CD4-positive, CD25-positive, alpha-beta regulatory T cell (primary cell): ENCODE data around the gene PROX1. TPM values are rescaled to one million over a fixed set of nuclear protein-coding genes. Genes with fewer than 3 reads are reported as not detected.

ENCODE experiments used
- ATAC-seq, 2 donors: fragments of 150-1000 bp; cut with Tn5 transposase; one replicate each; pipeline ENCODE4 v1.10.0; 2021; ENCODE audit warnings: low read depth in 2 of 2, moderate number of reproducible peaks in 2 of 2, moderate library complexity in 1 of 2
- DNase-seq, 3 donors: peaks; one replicate each; pipeline versions ENCODE4 v3.0.0 to v3.0.0-alpha.2; 2012 to 2022; ENCODE audit warnings: mixed read lengths in 1 of 3
- H3K27ac ChIP-seq: one replicate; pipeline ENCODE4 v1.7.0; 2013; ENCODE audit warnings: mild to moderate bottlenecking, low read length; ENCODE audit not compliant: insufficient read depth, poor library complexity, severe bottlenecking
- H3K27me3 ChIP-seq: one replicate; pipeline ENCODE4 v1.7.0; 2013; ENCODE audit warnings: low read length; ENCODE audit not compliant: control insufficient read depth, insufficient read depth
- H3K36me3 ChIP-seq: one replicate; pipeline ENCODE4 v1.7.0; 2013; ENCODE audit warnings: mild to moderate bottlenecking, low read length, moderate library complexity; ENCODE audit not compliant: control insufficient read depth, insufficient read depth
- H3K4me1 ChIP-seq: 2 replicates; pipeline ENCODE4 v1.7.0; 2013; ENCODE audit warnings: mild to moderate bottlenecking, low read length; ENCODE audit not compliant: insufficient read depth, control insufficient read depth, poor library complexity, severe bottlenecking
- H3K4me3 ChIP-seq: one replicate; pipeline ENCODE4 v1.7.0; 2013; ENCODE audit warnings: low read depth, mild to moderate bottlenecking, low read length, moderate library complexity
- H3K9me3 ChIP-seq, 2 experiments: 1 replicate in 1 of 2; 2 replicates in 1 of 2; pipeline ENCODE4 v1.7.0; 2013; ENCODE audit warnings: low read length in 2 of 2, mild to moderate bottlenecking in 1 of 2, moderate library complexity in 1 of 2; ENCODE audit not compliant: control insufficient read depth in 2 of 2
- H3K27ac Mint-ChIP-seq, 3 donors: one replicate each; pipeline ENCODE4 v1.8.0; 2020 to 2022; ENCODE audit warnings: mild to moderate bottlenecking in 3 of 3, mixed read lengths in 3 of 3, moderate library complexity in 2 of 3
- H3K27me3 Mint-ChIP-seq: one replicate; pipeline ENCODE4 v1.8.0; 2022; ENCODE audit warnings: mild to moderate bottlenecking, mixed read lengths
- H3K36me3 Mint-ChIP-seq: one replicate; pipeline ENCODE4 v1.8.0; 2020; ENCODE audit warnings: mixed read lengths
- H3K4me1 Mint-ChIP-seq, 4 donors: one replicate each; pipeline ENCODE4 v1.8.0; 2020 to 2022; ENCODE audit warnings: mixed read lengths in 4 of 4, mild to moderate bottlenecking in 1 of 4
- H3K4me3 Mint-ChIP-seq, 4 donors: one replicate each; pipeline ENCODE4 v1.8.0; 2020 to 2022; ENCODE audit warnings: mild to moderate bottlenecking in 4 of 4, mixed read lengths in 4 of 4, moderate library complexity in 3 of 4
- H3K9me3 Mint-ChIP-seq, 7 donors: one replicate each; pipeline ENCODE4 v1.8.0; 2020 to 2022; ENCODE audit warnings: mixed read lengths in 7 of 7, mild to moderate bottlenecking in 3 of 7, moderate library complexity in 2 of 7
- polyA plus RNA-seq, 4 donors: library from polyadenylated mRNA; unstranded; fragments of 300-500 nt; fragmentation: Illumina TruSeq; gene quantifications; one replicate each; pipeline ENCODE4 v1.2.3, GENCODE V29; 2021
- total RNA-seq: library from RNA; stranded (reverse); gene quantifications from one replicate; pipeline ENCODE4 v1.2.3, GENCODE V29; 2022

PROX1 gene
- total and polyA plus RNA-seq, 5 donors from 2014 or later, result not detected

DNA sequence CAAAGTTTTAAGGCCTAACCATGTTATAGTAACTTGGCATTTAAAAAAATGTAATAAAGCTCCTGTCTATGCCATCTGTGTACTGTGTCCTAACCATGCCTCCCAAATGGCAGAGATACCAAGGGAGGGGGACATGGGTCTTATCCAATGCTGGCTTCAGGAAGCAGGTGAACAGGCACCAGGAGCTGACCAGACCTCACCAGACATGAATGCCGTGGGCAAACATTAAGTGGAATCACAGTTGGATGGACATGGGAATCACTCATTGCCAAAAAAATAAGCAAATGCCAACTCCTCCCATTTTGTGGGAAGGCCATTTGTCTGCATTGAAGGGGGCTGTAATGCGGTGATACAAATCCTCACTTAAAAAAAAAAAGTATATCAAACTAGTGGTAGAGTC is 22.9 kb downstream of the PROX1 start:
- no peaks in the 10 kb centered on the region for H3K36me3 ChIP-seq

DNA sequence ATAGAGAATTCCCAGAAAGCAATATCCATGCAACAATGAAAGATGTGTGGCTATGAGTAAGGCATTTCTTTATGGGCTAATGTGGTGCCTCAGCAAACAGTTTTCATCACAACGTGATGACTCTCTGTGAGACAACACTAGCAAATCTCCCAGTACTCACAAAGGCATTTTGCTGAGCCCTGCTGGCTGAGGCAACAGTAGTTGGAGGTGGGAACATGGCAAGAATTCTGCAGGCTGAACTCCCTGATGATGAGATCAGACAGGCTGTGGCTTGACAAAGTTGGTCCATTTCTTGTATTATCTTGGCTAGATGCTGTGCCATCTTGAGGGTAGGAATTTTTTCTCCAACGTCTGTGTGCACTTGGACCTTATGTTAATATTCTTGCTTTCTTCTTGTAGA is 24.6 kb downstream of the PROX1 start:
- Mint-ChIP-seq H3K4me3 (no peak overlapping the region), H3K4me1 (no peaks in the 10 kb centered on the region), H3K27me3 (no peaks in the 10 kb centered on the region), H3K27ac (no peak overlapping the region), H3K36me3 (no peaks in the 10 kb centered on the region), H3K9me3 (peaks cover 0 to 4% (median 0%) of the 10 kb centered on the region in 7 donors)
- no peaks in the 10 kb centered on the region for H3K9me3 ChIP-seq
- H3K4me3 ChIP-seq, result no peak overlapping the region
- H3K27me3 ChIP-seq, result no peaks in the 10 kb centered on the region
- DNase-seq, result no peak
- H3K4me1 ChIP-seq, result no peaks in the 10 kb centered on the region
- no peaks in the 10 kb centered on the region for H3K36me3 ChIP-seq
- H3K27ac ChIP-seq, result no peak overlapping the region
- no peak for ATAC-seq

More for the DNA sequence above, 22.9 kb downstream of the PROX1 start:
- H3K4me3 Mint-ChIP-seq, result no peak overlapping the region
- peaks cover 0 to 4% (median 0%) of the 10 kb centered on the region in 7 donors for H3K9me3 Mint-ChIP-seq
- DNase-seq (no peak), ATAC-seq (no peak)
- H3K27me3 Mint-ChIP-seq, result no peaks in the 10 kb centered on the region
- H3K4me1 Mint-ChIP-seq, result no peaks in the 10 kb centered on the region
- Histone ChIP-seq H3K9me3 (no peaks in the 10 kb centered on the region), H3K4me1 (no peaks in the 10 kb centered on the region), H3K27ac (no peak overlapping the region), H3K27me3 (no peaks in the 10 kb centered on the region), H3K4me3 (no peak overlapping the region)
- no peaks in the 10 kb centered on the region for H3K36me3 Mint-ChIP-seq
- H3K27ac Mint-ChIP-seq, result no peak overlapping the region

DNA sequence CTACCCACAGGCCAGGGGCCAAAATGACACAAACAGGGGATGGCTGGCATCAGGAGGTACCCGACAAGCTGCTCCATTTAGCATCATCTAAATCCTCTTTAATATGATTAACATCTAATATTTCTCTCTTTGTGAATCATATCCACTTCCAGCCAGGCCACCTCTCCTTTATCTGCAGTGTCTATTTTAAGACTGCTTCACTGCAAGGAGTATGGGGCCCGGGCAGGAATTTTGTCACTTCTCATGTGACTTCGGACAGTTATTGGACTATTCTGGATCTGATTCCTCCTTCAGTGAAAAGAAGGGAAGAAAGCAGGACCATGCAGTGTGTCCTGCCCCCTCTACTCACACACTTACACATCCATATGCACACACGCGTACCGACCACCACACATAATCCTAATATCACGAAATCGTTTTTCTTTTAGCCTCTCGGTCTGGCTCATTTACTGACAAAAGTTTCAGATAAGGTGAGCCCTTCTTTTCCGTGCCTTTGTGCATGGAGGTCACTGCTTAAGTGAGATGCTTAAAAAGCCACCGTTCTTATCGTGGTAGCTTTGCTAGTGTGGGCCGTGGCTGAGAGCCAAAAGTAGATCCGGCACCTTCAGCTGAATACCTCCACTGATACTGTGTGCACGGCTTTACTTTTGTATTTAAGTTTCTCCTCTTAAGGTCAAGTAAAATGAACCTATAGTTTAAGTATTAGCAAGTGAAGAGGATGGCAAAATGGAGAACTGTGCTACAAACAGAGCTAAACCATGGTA is 26.0 kb downstream of the PROX1 start:
- no peaks in the 10 kb centered on the region for H3K4me1 ChIP-seq
- H3K4me1 Mint-ChIP-seq, result no peaks in the 10 kb centered on the region
- H3K4me3 ChIP-seq, result no peak overlapping the region
- H3K27ac ChIP-seq, result no peak overlapping the region
- no peaks in the 10 kb centered on the region for H3K27me3 ChIP-seq
- no peaks in the 10 kb centered on the region for H3K9me3 ChIP-seq
- no peaks in the 10 kb centered on the region for H3K36me3 Mint-ChIP-seq
- H3K36me3 ChIP-seq, result no peaks in the 10 kb centered on the region
- no peaks in the 10 kb centered on the region for H3K27me3 Mint-ChIP-seq
- H3K27ac Mint-ChIP-seq, result no peak overlapping the region
- DNase-seq, result no peak
- H3K4me3 Mint-ChIP-seq, result no peak overlapping the region
- peaks cover 0 to 2% (median 1%) of the 10 kb centered on the region in 7 donors for H3K9me3 Mint-ChIP-seq
- ATAC-seq, result no peak

DNA sequence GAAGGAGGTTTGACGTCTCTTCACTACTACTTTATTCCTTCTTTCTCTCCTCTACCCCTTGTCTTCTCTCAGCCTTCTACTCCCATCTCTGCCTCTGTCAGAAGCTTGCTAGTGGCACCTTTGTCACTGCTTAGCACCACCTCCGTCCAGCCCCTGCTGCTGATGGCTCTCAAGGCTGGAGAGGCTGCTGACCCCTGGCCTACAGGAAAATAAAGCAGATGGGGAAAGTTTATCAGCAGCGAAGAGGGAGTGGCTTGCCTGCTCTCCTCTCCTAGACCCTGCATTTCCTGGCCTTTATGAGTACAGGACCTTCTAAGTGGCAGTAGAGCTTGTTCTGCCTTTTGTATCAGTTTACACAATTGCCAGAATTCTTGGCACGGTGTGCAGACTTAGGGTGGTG is 27.0 kb downstream of the PROX1 start:
- Mint-ChIP-seq H3K36me3 (no peaks in the 10 kb centered on the region), H3K27ac (no peak overlapping the region), H3K4me1 (no peaks in the 10 kb centered on the region), H3K27me3 (no peaks in the 10 kb centered on the region), H3K9me3 (peaks cover 0 to 2% (median 1%) of the 10 kb centered on the region in 7 donors), H3K4me3 (no peak overlapping the region)
- Histone ChIP-seq H3K4me1 (no peaks in the 10 kb centered on the region), H3K9me3 (no peaks in the 10 kb centered on the region), H3K27me3 (no peaks in the 10 kb centered on the region), H3K27ac (no peak overlapping the region), H3K4me3 (no peak overlapping the region), H3K36me3 (no peaks in the 10 kb centered on the region)
- no peak for ATAC-seq
- DNase-seq, result no peak

DNA sequence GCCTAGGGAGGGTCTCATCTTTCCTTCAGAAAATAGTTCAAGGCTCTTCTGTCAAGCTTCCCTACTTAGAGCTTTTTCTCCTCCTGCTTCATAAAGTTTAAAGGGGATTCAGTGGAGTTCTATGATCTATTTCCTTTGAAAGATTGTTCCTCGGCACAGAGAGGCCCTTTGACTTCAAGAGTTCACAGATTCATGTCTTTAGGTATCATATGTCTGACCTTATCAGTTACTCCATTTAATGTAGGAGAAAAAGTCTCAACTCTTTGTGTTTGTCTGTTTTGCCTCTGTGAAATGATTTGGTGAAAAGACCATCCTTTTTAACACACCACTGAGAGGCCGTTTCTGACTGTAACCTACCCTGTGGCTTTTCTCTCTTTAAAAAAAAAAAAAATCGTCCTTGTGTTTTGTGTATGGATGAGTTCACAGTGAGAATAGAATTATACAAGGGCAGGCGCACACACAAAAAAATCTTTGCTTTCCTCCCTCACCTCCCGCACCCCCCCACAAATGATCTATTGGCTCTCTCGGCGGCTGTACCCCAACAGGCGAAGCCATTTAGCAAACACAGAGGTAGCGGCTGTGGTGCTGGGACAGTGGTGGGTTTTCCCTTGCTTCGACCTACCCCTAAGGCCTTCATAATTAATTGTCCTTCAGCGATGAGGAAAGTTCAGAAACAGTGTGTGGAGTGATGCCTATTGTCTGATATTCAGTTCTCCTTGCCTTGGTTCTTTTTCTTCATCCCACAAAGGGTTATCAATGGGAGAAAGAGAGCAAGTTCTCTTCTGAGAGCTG is 29.6 kb downstream of the PROX1 start:
- Mint-ChIP-seq H3K27ac (no peak overlapping the region), H3K36me3 (no peaks in the 10 kb centered on the region), H3K4me1 (no peaks in the 10 kb centered on the region), H3K4me3 (no peak overlapping the region), H3K9me3 (peaks cover 0 to 3% (median 0%) of the 10 kb centered on the region in 7 donors), H3K27me3 (no peaks in the 10 kb centered on the region)
- H3K4me1 ChIP-seq, result no peaks in the 10 kb centered on the region
- H3K36me3 ChIP-seq, result no peaks in the 10 kb centered on the region
- H3K4me3 ChIP-seq, result no peak overlapping the region
- ATAC-seq (no peak), DNase-seq (no peak)
- no peaks in the 10 kb centered on the region for H3K27me3 ChIP-seq
- H3K9me3 ChIP-seq, result no peaks in the 10 kb centered on the region
- H3K27ac ChIP-seq, result no peak overlapping the region

DNA sequence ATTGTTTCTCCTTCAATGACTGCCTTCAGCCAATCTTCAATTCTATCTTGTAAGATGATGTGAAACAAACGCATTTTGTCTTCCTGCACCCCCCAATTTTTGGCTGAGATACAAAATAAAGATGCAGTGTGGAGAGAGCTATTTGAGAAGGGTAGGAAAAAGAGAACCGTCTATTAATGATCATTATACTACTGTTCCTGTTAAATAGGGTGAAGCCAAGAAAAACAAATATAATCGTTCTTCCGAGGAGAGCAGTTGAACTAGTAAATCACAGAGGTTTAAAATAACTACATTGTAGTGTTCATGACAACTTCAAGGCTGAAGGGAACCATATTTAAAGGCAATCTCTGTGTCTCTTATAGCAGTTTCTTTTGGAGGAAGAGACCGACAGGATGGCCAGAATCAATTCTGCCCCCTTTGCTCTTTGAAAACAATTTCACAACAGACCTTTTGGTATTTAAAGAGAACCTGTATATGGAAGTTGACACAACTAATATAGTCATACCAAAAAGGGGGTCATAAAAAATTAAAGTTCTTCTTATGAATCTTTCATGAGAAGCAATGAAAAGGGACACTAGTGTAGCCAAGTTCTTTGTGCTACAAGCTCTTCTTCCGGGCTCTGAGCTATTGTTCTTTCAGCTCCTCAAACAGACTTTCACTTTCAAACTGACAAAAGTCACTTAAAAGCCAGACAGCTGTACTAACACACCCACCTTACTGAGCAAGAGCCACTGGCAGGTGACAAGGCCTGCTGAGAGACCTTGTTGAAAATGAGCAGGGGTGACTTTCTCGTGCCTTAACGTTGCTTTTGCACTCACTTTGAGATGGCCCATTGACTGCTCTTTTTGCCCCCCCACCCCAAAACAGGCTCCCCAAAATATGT is 30.9 kb downstream of the PROX1 start:
- Histone ChIP-seq H3K27ac (no peak overlapping the region), H3K4me1 (no peaks in the 10 kb centered on the region), H3K36me3 (no peaks in the 10 kb centered on the region), H3K4me3 (no peak overlapping the region), H3K27me3 (no peaks in the 10 kb centered on the region), H3K9me3 (no peaks in the 10 kb centered on the region)
- H3K9me3 Mint-ChIP-seq, result peaks cover 0 to 3% (median 0%) of the 10 kb centered on the region in 7 donors
- ATAC-seq (no peak), DNase-seq (peak in 1 of 3 donors; percentile 46)
- H3K4me3 Mint-ChIP-seq, result no peak overlapping the region
- no peaks in the 10 kb centered on the region for H3K36me3 Mint-ChIP-seq
- no peak overlapping the region for H3K27ac Mint-ChIP-seq
- no peaks in the 10 kb centered on the region for H3K27me3 Mint-ChIP-seq
- no peaks in the 10 kb centered on the region for H3K4me1 Mint-ChIP-seq

DNA sequence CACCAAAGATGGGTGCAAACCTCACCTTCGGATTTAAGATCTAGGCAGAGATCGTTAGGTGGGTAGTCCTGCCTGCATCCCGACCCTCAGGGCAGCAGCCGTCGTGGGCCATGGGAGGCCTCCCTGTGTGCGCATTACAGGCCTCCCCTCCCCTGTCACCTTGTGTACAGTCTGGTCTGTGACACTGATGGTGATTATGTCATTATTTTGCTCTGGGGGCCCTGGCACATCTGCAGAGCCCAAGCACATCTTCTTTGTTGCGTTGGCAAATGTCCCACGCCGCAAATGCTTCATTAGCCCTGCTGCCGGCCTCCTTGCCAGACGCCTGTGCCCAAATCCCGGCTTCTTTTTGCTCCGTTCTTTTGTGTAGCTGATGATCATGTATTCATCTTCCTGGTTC is 31.7 kb downstream of the PROX1 start:
- H3K4me3 ChIP-seq, result no peak overlapping the region
- DNase-seq, result no peak
- no peaks in the 10 kb centered on the region for H3K36me3 Mint-ChIP-seq
- peaks cover 0 to 3% (median 0%) of the 10 kb centered on the region in 7 donors for H3K9me3 Mint-ChIP-seq
- H3K27ac Mint-ChIP-seq, result no peak overlapping the region
- no peaks in the 10 kb centered on the region for H3K9me3 ChIP-seq
- no peak overlapping the region for H3K4me3 Mint-ChIP-seq
- no peaks in the 10 kb centered on the region for H3K27me3 ChIP-seq
- H3K36me3 ChIP-seq, result no peaks in the 10 kb centered on the region
- no peaks in the 10 kb centered on the region for H3K4me1 ChIP-seq
- no peak overlapping the region for H3K27ac ChIP-seq
- peaks cover 2% of the 10 kb centered on the region for H3K27me3 Mint-ChIP-seq
- no peak for ATAC-seq
- no peaks in the 10 kb centered on the region for H3K4me1 Mint-ChIP-seq
